PC-9 (cell line): ENCODE measurements around the gene PCBP1.

Experiments
- EZH2 ChIP-seq: fragments of 200-600 bp; sonication (generic); IDR thresholded peaks from 2 replicates; pipeline ENCODE4 v1.8.0; 2017; ENCODE audit warnings: antibody characterized with exemption, low read depth
- TF ChIP-seq, protein P1 (sequence below): fragments of 200-600 bp; sonication (generic); conservative IDR thresholded peaks from 2 replicates; pipeline ENCODE4 v1.6.1; 2017; ENCODE audit warnings: mixed run types, antibody characterized with exemption, mild to moderate bottlenecking, moderate library complexity

DNA sequence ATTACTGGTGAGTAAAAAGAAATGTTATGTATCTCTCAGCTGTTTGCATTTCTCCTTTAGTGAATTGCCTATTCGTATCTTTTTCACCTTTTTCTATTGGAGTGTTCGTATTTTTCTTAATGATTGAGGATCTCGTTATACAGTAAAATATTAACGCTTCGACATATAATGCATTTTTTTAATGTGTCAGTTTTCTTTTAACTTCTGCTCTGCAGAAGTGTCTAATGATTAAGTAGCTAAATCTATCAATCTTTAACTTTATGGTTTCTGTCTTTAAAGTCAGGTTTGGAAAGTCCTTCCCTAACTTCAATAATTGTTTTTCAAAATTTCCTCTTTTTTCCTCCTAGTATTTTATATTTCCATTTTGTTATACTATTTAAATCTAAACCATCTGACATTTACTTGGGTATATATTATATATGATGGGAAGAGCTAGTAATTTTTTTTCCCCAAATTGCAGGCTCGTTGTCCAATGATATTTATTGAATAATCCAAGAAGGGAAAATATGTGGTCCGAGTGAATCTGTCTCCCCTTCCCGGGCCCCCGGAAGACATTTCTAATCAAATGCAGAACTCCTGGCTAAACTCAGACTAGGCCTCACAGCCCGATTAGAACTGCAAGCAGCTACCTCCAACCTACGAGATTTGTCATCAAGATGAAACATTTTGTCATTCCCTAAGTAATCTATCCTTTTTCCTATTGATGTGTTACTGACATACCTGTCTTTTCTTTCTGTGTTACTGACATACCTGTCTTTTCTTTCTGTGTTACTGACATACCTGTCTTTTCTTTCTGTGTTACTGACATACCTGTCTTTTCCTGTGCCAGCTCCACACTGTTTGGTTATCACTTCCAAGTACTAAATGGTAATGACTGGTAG is 17.2 kb downstream of the PCBP1 start:
- TF ChIP-seq, protein P1, sequence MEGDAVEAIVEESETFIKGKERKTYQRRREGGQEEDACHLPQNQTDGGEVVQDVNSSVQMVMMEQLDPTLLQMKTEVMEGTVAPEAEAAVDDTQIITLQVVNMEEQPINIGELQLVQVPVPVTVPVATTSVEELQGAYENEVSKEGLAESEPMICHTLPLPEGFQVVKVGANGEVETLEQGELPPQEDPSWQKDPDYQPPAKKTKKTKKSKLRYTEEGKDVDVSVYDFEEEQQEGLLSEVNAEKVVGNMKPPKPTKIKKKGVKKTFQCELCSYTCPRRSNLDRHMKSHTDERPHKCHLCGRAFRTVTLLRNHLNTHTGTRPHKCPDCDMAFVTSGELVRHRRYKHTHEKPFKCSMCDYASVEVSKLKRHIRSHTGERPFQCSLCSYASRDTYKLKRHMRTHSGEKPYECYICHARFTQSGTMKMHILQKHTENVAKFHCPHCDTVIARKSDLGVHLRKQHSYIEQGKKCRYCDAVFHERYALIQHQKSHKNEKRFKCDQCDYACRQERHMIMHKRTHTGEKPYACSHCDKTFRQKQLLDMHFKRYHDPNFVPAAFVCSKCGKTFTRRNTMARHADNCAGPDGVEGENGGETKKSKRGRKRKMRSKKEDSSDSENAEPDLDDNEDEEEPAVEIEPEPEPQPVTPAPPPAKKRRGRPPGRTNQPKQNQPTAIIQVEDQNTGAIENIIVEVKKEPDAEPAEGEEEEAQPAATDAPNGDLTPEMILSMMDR = no peak
- TF ChIP-seq EZH2 = no peak
